ENCODE measurements around the gene ATG16L1. TPM values are rescaled to one million over a fixed set of nuclear protein-coding genes. Genes with fewer than 3 reads are reported as not detected.
"Not testable (repeated sequence)": the region's sequence is repeated elsewhere in the genome, so short reads cannot be mapped to it uniquely, and the experiment has no call there.

ATG16L1 gene
- total and polyA plus RNA-seq, 8 donors = 7.4 to 15.0 (median 10.5) TPM

DNA sequence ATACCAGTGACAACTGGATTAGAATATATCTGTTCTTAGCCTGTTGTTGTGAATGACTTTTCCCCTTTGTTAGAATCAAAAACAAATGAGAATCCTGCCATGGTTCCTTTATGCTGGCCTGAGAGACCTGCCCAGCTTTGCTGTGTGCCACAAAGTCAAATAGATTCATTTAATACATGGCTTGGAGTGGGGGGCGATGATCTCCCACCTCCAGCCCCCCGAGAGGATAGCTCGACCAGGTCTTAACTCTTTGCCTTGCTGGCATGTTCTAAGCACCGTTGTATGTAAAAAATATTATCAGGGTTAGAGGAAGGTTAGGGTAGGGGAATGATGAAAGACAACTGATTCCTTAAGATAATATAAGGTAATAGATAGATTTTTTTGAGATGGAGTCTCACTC, 80.7 kb downstream of the ATG16L1 start:
- DNase-seq = no peak

DNA sequence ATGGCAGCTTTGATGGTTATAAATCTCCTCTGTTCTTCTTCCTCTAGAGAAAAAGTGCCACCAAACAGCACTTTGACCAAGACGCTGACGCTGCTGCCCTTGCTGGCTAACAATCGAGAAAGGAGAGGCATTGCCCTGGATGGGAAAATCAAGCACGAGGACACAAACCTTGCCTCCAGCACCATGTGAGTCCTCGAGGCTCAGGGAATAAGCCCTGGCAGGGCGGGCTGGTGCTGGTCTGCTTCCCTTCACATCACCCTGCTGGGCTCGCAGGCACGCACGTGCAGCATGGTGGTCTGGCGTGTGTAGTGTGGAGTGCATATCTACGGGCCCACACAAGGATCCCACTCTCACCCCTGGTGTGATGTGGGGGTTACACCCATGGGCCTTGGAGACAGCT, 83.4 kb downstream of the ATG16L1 start:
- intact Hi-C loops (cut with DNase I) = no loop called here
- H3K4me1 ChIP-seq = no peaks in the 10 kb centered on the region
- ATAC-seq (no peak), DNase-seq (no peak), FAIRE-seq (no peak)
- no peaks in the 10 kb centered on the region for H3K36me3 ChIP-seq
- no peaks in the 10 kb centered on the region for H3K9me3 ChIP-seq
- 87 to 90% methylated on average over 11 of the region's 11 CpGs for WGBS, 2 donors
- H3K27me3 ChIP-seq = no peaks in the 10 kb centered on the region
- H3K4me3 ChIP-seq = no peak overlapping the region
- TF ChIP-seq, protein P1, sequence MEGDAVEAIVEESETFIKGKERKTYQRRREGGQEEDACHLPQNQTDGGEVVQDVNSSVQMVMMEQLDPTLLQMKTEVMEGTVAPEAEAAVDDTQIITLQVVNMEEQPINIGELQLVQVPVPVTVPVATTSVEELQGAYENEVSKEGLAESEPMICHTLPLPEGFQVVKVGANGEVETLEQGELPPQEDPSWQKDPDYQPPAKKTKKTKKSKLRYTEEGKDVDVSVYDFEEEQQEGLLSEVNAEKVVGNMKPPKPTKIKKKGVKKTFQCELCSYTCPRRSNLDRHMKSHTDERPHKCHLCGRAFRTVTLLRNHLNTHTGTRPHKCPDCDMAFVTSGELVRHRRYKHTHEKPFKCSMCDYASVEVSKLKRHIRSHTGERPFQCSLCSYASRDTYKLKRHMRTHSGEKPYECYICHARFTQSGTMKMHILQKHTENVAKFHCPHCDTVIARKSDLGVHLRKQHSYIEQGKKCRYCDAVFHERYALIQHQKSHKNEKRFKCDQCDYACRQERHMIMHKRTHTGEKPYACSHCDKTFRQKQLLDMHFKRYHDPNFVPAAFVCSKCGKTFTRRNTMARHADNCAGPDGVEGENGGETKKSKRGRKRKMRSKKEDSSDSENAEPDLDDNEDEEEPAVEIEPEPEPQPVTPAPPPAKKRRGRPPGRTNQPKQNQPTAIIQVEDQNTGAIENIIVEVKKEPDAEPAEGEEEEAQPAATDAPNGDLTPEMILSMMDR (IDR thresholded peaks at IDR 0.05) = no peak
- H3K27ac ChIP-seq = no peak overlapping the region

More for the DNA sequence above, 80.7 kb downstream of the ATG16L1 start:
- WGBS, 2 donors = 67 to 74% methylated on average over 4 of the region's 4 CpGs
- FAIRE-seq (no peak), ATAC-seq (no peak)
- no peaks in the 10 kb centered on the region for H3K4me1 ChIP-seq
- H3K4me3 ChIP-seq = no peak overlapping the region
- no peaks in the 10 kb centered on the region for H3K36me3 ChIP-seq
- no peaks in the 10 kb centered on the region for H3K27me3 ChIP-seq
- TF ChIP-seq, protein P1 (IDR thresholded peaks at IDR 0.05) = no peak
- H3K9me3 ChIP-seq = no peaks in the 10 kb centered on the region
- intact Hi-C loops (cut with DNase I) = no loop called here
- H3K27ac ChIP-seq = peak overlapping the region in 2 of 4 donors; percentile 12 to 25

DNA sequence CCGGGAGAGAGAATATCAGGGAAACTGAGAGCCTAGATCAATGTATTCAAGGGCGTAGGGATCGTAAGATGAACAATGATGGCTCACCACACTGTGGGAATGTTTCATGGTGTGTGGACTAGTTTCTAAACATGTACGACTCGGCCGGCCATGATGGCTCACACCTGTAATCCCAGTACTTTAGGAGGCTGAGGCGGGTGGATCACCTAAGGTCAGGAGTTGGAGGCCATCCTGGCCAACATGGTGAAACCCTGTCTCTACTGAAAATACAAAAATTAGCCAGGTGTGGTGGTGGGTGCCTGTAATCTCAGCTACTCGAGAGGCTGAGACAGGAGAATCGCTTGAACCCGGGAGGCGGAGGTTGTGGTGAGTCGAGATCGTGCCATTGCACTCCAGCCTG, 84.6 kb downstream of the ATG16L1 start:
- H3K4me3 ChIP-seq; DNase-seq; intact Hi-C loops (cut with DNase I); FAIRE-seq; ATAC-seq; H3K4me1 ChIP-seq; H3K9me3 ChIP-seq; H3K36me3 ChIP-seq; H3K27ac ChIP-seq; H3K27me3 ChIP-seq: not testable (repeated sequence)
- 90 to 95% methylated on average over 13 of the region's 13 CpGs for WGBS, 2 donors

DNA sequence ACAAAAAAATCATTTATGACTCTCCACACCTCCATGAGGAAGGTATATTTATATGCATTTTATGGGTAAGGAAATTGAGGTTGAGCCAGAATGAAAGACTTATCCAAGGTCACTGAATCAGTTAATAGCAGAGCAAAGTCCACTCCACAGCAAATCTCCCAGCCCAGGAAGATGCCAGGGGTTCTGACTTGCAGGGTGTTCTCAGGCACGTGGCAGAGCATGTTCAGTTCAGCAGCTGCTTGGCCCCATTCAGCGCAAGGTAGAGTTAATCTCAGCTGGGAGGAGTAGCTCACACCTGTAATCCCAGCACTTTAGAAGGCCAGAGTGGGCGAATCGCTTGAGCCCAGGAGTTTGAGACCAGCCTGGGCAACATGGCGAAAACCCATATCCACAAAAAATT, 85.1 kb downstream of the ATG16L1 start:
- Histone ChIP-seq H3K9me3 (no peaks in the 10 kb centered on the region), H3K27me3 (no peaks in the 10 kb centered on the region), H3K27ac (no peak overlapping the region), H3K36me3 (no peaks in the 10 kb centered on the region), H3K4me1 (no peaks in the 10 kb centered on the region), H3K4me3 (no peak overlapping the region)
- DNase-seq (no peak), ATAC-seq (peak in 2 of 4 donors; percentile 30 to 31), FAIRE-seq (no peak)
- intact Hi-C loops (cut with DNase I) = no loop called here
- 53 to 59% methylated on average over 5 of the region's 5 CpGs for WGBS, 2 donors
- TF ChIP-seq, protein P1 (IDR thresholded peaks at IDR 0.05) = no peak

DNA sequence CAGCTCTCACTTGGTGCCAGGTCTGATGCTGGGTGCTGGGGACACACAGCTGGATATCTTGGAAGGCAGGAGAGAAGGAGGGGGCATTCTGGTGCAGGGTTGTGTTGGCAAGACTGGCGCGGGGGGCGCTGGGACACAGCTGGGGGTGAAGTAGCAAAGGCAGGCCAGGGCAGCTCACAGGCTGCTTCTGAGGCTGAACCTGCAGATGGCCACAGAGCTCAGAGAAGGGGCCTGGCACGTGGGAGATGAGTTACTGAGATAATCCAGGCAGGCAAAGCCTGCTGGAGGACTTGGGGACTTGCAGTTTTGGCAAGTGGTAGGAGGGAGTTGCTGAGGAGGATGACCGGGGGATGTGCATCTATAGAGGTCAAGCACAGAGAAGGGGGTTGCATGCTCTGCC, 86.6 kb downstream of the ATG16L1 start:
- no peaks in the 10 kb centered on the region for H3K9me3 ChIP-seq
- ATAC-seq (no peak), FAIRE-seq (no peak), DNase-seq (no peak)
- TF ChIP-seq, protein P1 (IDR thresholded peaks at IDR 0.05) = no peak
- intact Hi-C loops (cut with DNase I) = no loop called here
- no peak overlapping the region for H3K4me3 ChIP-seq
- H3K4me1 ChIP-seq = no peaks in the 10 kb centered on the region
- no peaks in the 10 kb centered on the region for H3K36me3 ChIP-seq
- no peaks in the 10 kb centered on the region for H3K27me3 ChIP-seq
- H3K27ac ChIP-seq = no peak overlapping the region
- whole genome bisulfite sequencing, 2 donors = 77 to 78% methylated on average over 5 of the region's 5 CpGs
